Measurements from ENCODE around the gene GPX3.

The GPX3 gene

GRCh38 chr5:151014680-151015343, 5.6 kb upstream of the GPX3 start:
- DNase-seq: no peak

- DNase-seq: no peak
These were observed 4.3 kb upstream of the GPX3 start for GRCh38 chr5:151015974-151016587.

- DNase-seq: no peak
These were observed 3.7 kb upstream of the GPX3 start for GRCh38 chr5:151016700-151017099.

GRCh38 chr5:151017897-151018296, 2.5 kb upstream of the GPX3 start:
- no peak for DNase-seq

- no peak for DNase-seq
These were observed 1.5 kb upstream of the GPX3 start for GRCh38 chr5:151018846-151019245.

- DNase-seq: no peak
These were observed 1.1 kb upstream of the GPX3 start for GRCh38 chr5:151019331-151019730.

- no peak for DNase-seq
These were observed 1.4 kb downstream of the GPX3 start for GRCh38 chr5:151021746-151022145.

GRCh38 chr5:151022511-151023018, 2.2 kb downstream of the GPX3 start:
- no peak for DNase-seq

GRCh38 chr5:151023047-151023615, 2.7 kb downstream of the GPX3 start:
- DNase-seq: no peak

- no peak for DNase-seq
These were observed 3.3 kb downstream of the GPX3 start for GRCh38 chr5:151023651-151024050.

- no peak for DNase-seq
These were observed 4.3 kb downstream of the GPX3 start for GRCh38 chr5:151024440-151025249.

GRCh38 chr5:151025250-151025606, 4.8 kb downstream of the GPX3 start:
- DNase-seq: no peak

GRCh38 chr5:151026088-151026487, 5.7 kb downstream of the GPX3 start:
- no peak for DNase-seq

- DNase-seq: no peak
These were observed 6.3 kb downstream of the GPX3 start for GRCh38 chr5:151026679-151027078.

- no peak for DNase-seq
These were observed 7.6 kb downstream of the GPX3 start for GRCh38 chr5:151027961-151028479.

GRCh38 chr5:151028717-151029116, 8.3 kb downstream of the GPX3 start:
- no peak for DNase-seq

- no peak for DNase-seq
These were observed 9.0 kb downstream of the GPX3 start for GRCh38 chr5:151029179-151030055.

- DNase-seq: no peak
These were observed 9.6 kb downstream of the GPX3 start for GRCh38 chr5:151030056-151030336.

GRCh38 chr5:151030379-151030778, 10.0 kb downstream of the GPX3 start:
- no peak for DNase-seq

GRCh38 chr5:151031554-151031953, 11.2 kb downstream of the GPX3 start:
- no peak for DNase-seq

- no peak for DNase-seq
These were observed 13.0 kb downstream of the GPX3 start for GRCh38 chr5:151033217-151033934.
